MM.1S (cell line): ENCODE results near the gene MFAP3L.

ENCODE experiments used
- CTCF ChIP-seq: fragments of 300-600 bp; sonication (generic); IDR thresholded peaks from 2 replicates; pipeline ENCODE4 v1.5.1; 2016; ENCODE audit warnings: antibody characterized with exemption, low read length, mixed read lengths
- EZH2phosphoT487 ChIP-seq: fragments of 300-600 bp; sonication (generic); IDR thresholded peaks from 2 replicates; pipeline ENCODE4 v1.6.1; 2018; ENCODE audit warnings: antibody characterized with exemption, low read length

GRCh38 chr4:169941141-169941540 lies 85.1 kb downstream of the MFAP3L start:
- TF ChIP-seq EZH2phosphoT487 (no peak), CTCF (no peak)
